ENCODE measurements around the gene CD36. TPM values are rescaled to one million over a fixed set of nuclear protein-coding genes. Genes with fewer than 3 reads are reported as not detected.

CD36 gene
- total RNA-seq, 2 experiments from 2014 or later, result not detected

DNA sequence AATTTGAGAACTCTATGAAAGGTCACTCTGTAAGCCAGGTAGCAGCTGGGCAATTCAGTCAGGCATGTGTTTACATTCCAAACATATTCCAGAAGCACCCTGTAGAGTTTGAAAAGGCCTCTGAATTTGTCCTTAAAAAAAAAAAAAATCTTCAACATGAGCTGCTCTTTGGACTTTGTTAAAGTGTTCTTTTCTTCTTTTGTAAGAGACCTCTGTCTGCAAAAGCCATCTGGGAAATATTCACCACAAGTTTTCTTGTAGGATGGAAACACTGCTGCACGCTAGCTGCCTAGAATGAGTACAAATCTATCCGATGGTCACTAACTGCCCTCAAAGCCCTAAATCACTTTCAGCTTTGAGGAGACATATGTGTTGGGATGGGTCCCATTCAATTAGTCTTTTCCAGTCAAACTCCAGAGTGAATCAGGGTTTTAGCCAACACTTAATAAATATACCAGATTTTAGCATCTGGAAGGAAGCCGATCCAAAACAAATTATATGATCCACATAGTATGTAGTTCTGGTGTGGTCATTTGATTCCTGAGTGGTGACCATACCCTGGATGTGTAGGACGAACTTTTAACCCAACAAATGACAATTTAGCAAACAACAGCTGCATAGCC, 85.9 kb downstream of the CD36 start:
- Mint-ChIP-seq H3K9me3 (no peaks in the 10 kb centered on the region), H3K27me3 (no peaks in the 10 kb centered on the region), H3K27ac (no peak overlapping the region), H3K4me3 (no peak overlapping the region), H3K4me1 (ENCODE audit: low read depth) (no peaks in the 10 kb centered on the region), H3K36me3 (no peaks in the 10 kb centered on the region)
- ChIA-PET POLR2A (no interaction called here), CTCF (no interaction called here)
- no peak for DNase-seq
- intact Hi-C loops (cut with micrococcal nuclease), result no loop called here

DNA sequence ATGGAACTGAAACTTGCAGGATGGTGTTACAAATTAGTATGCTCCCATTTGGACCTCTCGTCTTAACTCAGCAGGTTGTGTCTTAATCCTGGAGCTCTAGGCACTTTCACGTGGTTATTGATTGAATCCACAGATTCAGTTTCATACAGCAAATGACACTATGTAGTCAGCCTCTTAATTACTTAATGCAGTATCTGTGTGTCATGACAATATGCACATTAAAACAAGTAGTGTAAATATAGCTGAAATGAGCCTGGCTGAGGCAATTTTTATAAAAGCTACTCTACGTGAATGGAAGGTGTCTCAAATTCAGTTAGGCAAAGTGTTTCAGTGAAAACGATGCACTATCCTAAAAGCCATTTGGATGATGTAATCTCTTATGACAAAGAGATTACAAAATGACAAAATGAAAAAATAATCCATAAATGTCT, 86.8 kb downstream of the CD36 start:
- POLR2A ChIA-PET, result no interaction called here
- CTCF ChIA-PET, result no interaction called here
- intact Hi-C loops (cut with micrococcal nuclease), result no loop called here
- no peaks in the 10 kb centered on the region for H3K9me3 Mint-ChIP-seq
- no peak overlapping the region for H3K4me3 Mint-ChIP-seq
- H3K27ac Mint-ChIP-seq, result no peak overlapping the region
- no peaks in the 10 kb centered on the region for H3K4me1 Mint-ChIP-seq (ENCODE audit: low read depth)
- DNase-seq, result no peak
- H3K27me3 Mint-ChIP-seq, result no peaks in the 10 kb centered on the region
- H3K36me3 Mint-ChIP-seq, result no peaks in the 10 kb centered on the region

Other genes starting within 250 kb of the CD36 start
- not detected for gene GNAT3, start 126.6 kb upstream of the CD36 start, total RNA-seq

Data from activated CD4-positive, alpha-beta memory T cell treated with anti-CD3 and anti-CD28 coated beads for 36 hours (primary cell).